ENCODE measurements around the gene TTPAL.

Gene TTPAL

GRCh38 chr20:44542890-44543289 lies 67.2 kb downstream of the TTPAL start:
- no peak for DNase-seq

GRCh38 chr20:44543358-44543757 lies 67.7 kb downstream of the TTPAL start:
- no peak for DNase-seq

Data from stimulated activated CD4-positive, alpha-beta T cell treated with anti-CD3 and anti-CD28 coated beads, Interleukin-15, amount 100 ng/mL, for 24 hours (primary cell).